K562 (cell line): Measurements from ENCODE around the gene ZNF521. TPM values are rescaled to one million over a fixed set of nuclear protein-coding genes. Genes with fewer than 3 reads are reported as not detected.

Experiments
- ATAC-seq: fragments of 200-7000 bp; cut with Tn5 transposase; 3 replicates; pipeline ENCODE4 v1.9.1; 2020; ENCODE audit warnings: moderate library complexity
- BruUV-seq: library from RNA; stranded (reverse); fragments of 400-500 nt; replicated peaks from 2 replicates; lab custom pipeline; 2021; lab: Mats Ljungman, UMichigan
- CTCF ChIA-PET: fragments of 300-600 bp; formaldehyde crosslinking; extraction: SDS; loops from one replicate; lab custom pipeline; 2021; ENCODE audit warnings: low intra/inter-chr PET ratio; lab: Yijun Ruan, JAX
- POLR2A ChIA-PET: fragments of 300-600, 350-650 bp; sonication (Branson Sonifier 250); formaldehyde crosslinking; extraction: SDS; loops from one replicate; lab custom pipeline; 2021; ENCODE audit warnings: antibody characterized with exemption, inconsistent platforms; lab: Yijun Ruan, JAX
- DNase-seq, 4 experiments: peaks; one replicate each; pipeline versions ENCODE4 v3.0.0 to v3.0.0-alpha.2; 2011 to 2018; ENCODE audit warnings: low spot score in 3 of 4, mixed read lengths in 3 of 4; ENCODE audit errors: extremely low read depth in 1 of 4
- FAIRE-seq: peaks from 2 replicates; lab custom pipeline; 2011; peaks lifted over from hg19 to GRCh38; lab: Jason Lieb, UNC
- H2AFZ ChIP-seq: 2 replicates; pipeline ENCODE4 v1.6.0; 2011; ENCODE audit warnings: low read depth, low read length, control low read depth, inconsistent platforms
- H3K27ac ChIP-seq: fragments of 200-600 bp; 3 replicates; pipeline ENCODE4 v1.8.0; 2011; ENCODE audit warnings: low read depth, mild to moderate bottlenecking, control low read depth, inconsistent platforms, low read length, moderate library complexity, mixed read lengths; ENCODE audit errors: extremely low read depth
- H3K27me3 ChIP-seq, 2 experiments: fragments of 300-600 bp in 1 of 2; 2 replicates in 1 of 2; 3 replicates in 1 of 2; pipeline versions ENCODE4 v1.6.0 to v1.8.0; 2011; ENCODE audit warnings: inconsistent platforms in 2 of 2, low read length in 2 of 2, mild to moderate bottlenecking in 1 of 2, mixed read lengths in 1 of 2, moderate library complexity in 1 of 2; ENCODE audit not compliant: control insufficient read depth in 2 of 2, insufficient read depth in 2 of 2
- H3K36me3 ChIP-seq: fragments of 300-600 bp; 3 replicates; pipeline ENCODE4 v1.8.0; 2011; ENCODE audit warnings: mild to moderate bottlenecking, low read length, inconsistent platforms; ENCODE audit not compliant: control insufficient read depth, insufficient read depth
- H3K4me1 ChIP-seq, 2 experiments: fragments of 200-600 bp in 1 of 2; replicated peaks in 1 of 2; 2 replicates in 1 of 2; 3 replicates in 1 of 2; pipeline versions ENCODE4 v1.5.1 to v1.8.0; 2011; ENCODE audit warnings: inconsistent platforms in 2 of 2, low read length in 2 of 2, mild to moderate bottlenecking in 1 of 2, mixed read lengths in 1 of 2, moderate library complexity in 1 of 2; ENCODE audit not compliant: control insufficient read depth in 2 of 2, insufficient read depth in 2 of 2
- H3K4me2 ChIP-seq: 2 replicates; pipeline ENCODE4 v1.6.1; 2011; ENCODE audit warnings: low read length, control low read depth, inconsistent platforms, mixed read lengths; ENCODE audit not compliant: insufficient read depth
- H3K4me3 ChIP-seq: fragments of 200-600 bp; sonication (generic), shearing (Covaris generic); 2 replicates; pipeline ENCODE4 v1.5.1; 2016; ENCODE audit warnings: control low read depth, inconsistent platforms
- H3K79me2 ChIP-seq: fragments of 200-600 bp; 3 replicates; pipeline ENCODE4 v1.8.0; 2011; ENCODE audit warnings: low read length, inconsistent platforms; ENCODE audit not compliant: control insufficient read depth, insufficient read depth
- H3K9ac ChIP-seq, 2 experiments: 2 replicates each; pipeline versions ENCODE4 v1.6.0 to v1.6.1; 2011; ENCODE audit warnings: low read depth in 2 of 2, low read length in 2 of 2, control low read depth in 1 of 2, inconsistent platforms in 1 of 2, mild to moderate bottlenecking in 1 of 2, mixed read lengths in 1 of 2; ENCODE audit not compliant: insufficient read depth in 1 of 2
- H3K9me1 ChIP-seq: one replicate; pipeline ENCODE4 v1.6.0; 2011; ENCODE audit warnings: inconsistent platforms, mild to moderate bottlenecking, low read length, moderate library complexity; ENCODE audit not compliant: control insufficient read depth, insufficient read depth
- H3K9me3 ChIP-seq: replicated peaks from 2 replicates; pipeline ENCODE4 v1.5.1; 2011; ENCODE audit warnings: low read depth, low read length, inconsistent platforms; ENCODE audit not compliant: control insufficient read depth, insufficient read depth
- H4K20me1 ChIP-seq: replicated peaks from 2 replicates; pipeline ENCODE4 v1.6.1; 2011; ENCODE audit warnings: low read length, inconsistent platforms, mixed read lengths; ENCODE audit not compliant: control insufficient read depth, insufficient read depth
- CREB3L1 ChIP-seq: fragments of 450-650 bp; IDR thresholded peaks from 2 replicates; pipeline ENCODE4 v1.6.1; 2014; ENCODE audit warnings: low read depth, mild to moderate bottlenecking, moderate library complexity, borderline replicate concordance
- NFATC3 ChIP-seq: fragments of 450-650 bp; IDR thresholded peaks from 2 replicates; pipeline ENCODE4 v1.6.1; 2017; ENCODE audit warnings: mild to moderate bottlenecking
- STAT5B ChIP-seq: fragments of 250-450 bp; sonication (Bioruptor Pico); IDR thresholded peaks from 2 replicates; pipeline ENCODE4 v1.8.0; 2021; ENCODE audit warnings: mild to moderate bottlenecking, inconsistent platforms
- TCF7L2 ChIP-seq: fragments of 150-350 bp; IDR thresholded peaks from 2 replicates; pipeline ENCODE4 v1.6.1; 2016; ENCODE audit warnings: low read depth, mild to moderate bottlenecking, low read length, moderate library complexity
- ZNF3 ChIP-seq: fragments of 250-450 bp; sonication (Bioruptor Pico); IDR thresholded peaks from 2 replicates; pipeline ENCODE4 v1.5.0; 2021; ENCODE audit warnings: mild to moderate bottlenecking, moderate library complexity
- ZNF699 ChIP-seq: fragments of 250-450 bp; sonication (Bioruptor Pico); IDR thresholded peaks from 2 replicates; pipeline ENCODE4 v1.8.0; 2021; ENCODE audit warnings: mild to moderate bottlenecking, moderate library complexity; ENCODE audit not compliant: insufficient replicate concordance
- WGBS: fragments of 100-300 bp; shearing (Covaris generic); methylation state at CpG from one replicate; pipeline ENCODE4 v1.1.6; 2016; ENCODE audit warnings: low coverage, mixed read lengths; ENCODE audit not compliant: insufficient coverage; ENCODE audit errors: missing lambda C conversion rate; 5-methylcytosine and 5-hydroxymethylcytosine counted together
- in situ Hi-C: fragments of 300-500 bp; cut with MboI; formaldehyde crosslinking; loops from 4 replicates; pipeline ENCODE4 v1.15.0; 2018; ENCODE audit warnings: inconsistent platforms, mixed read lengths
- intact Hi-C: fragments of 100-400 bp; cut with micrococcal nuclease; formaldehyde crosslinking; loops from 2 replicates; pipeline ENCODE4 v1.14.2; 2022
- polyA plus RNA-seq, 8 experiments: library from polyadenylated mRNA; depleted of rRNA in 4 of 8; stranded (reverse) in 5 of 8; unstranded in 3 of 8; fragments of >200 nt; fragmentation: Nextera tagmentation in 2 of 8; fragmentation: Illumina TruSeq in 1 of 8; extraction: Ambion mirVana in 2 of 8; extraction: Trizol in 1 of 8; gene quantifications; 2 replicates each; pipeline versions ENCODE4 v1.2.1 to v1.2.3, GENCODE V29; 2011 to 2014; ENCODE audit warnings: inconsistent platforms in 1 of 8, missing spikeins in 1 of 8
- total RNA-seq, 7 experiments: library from RNA; depleted of rRNA in 6 of 7; stranded (reverse); fragments of >200 nt in 6 of 7; fragmentation: Illumina TruSeq in 2 of 7; extraction: Trizol in 2 of 7; gene quantifications; 2 replicates each; pipeline versions ENCODE4 v1.2.1 to v1.2.3, GENCODE V29; 2011 to 2021; ENCODE audit warnings: low replicate concordance in 1 of 7

Gene ZNF521
- total and polyA plus RNA-seq, 9 of the 15 experiments (the other 6 are each of a cell fraction or from before 2014, with no cell fraction given) = 1.2 to 5.8 (median 1.6) TPM

GRCh38 chr18:25313268-25313667 is 38.7 kb downstream of the ZNF521 start:
- Histone ChIP-seq H3K4me1 (no peaks in the 10 kb centered on the region), H3K4me3 (no peak overlapping the region), H3K36me3 (no peaks in the 10 kb centered on the region), H3K79me2 (no peaks in the 10 kb centered on the region), H2AFZ (no peak overlapping the region), H3K27ac (no peak overlapping the region), H3K4me2 (no peak overlapping the region), H3K9ac (no peak overlapping the region), H3K9me1 (no peaks in the 10 kb centered on the region), H3K9me3 (no peaks in the 10 kb centered on the region), H4K20me1 (no peaks in the 10 kb centered on the region), H3K27me3 (no peaks in the 10 kb centered on the region)
- ChIA-PET POLR2A (no interaction called here), CTCF (no interaction called here)
- DNase-seq (no peak), ATAC-seq (no peak), FAIRE-seq (no peak)
- WGBS = 0% methylated on average over 1 of the region's 1 CpG
- TF ChIP-seq ZNF3 (CRISPR knock-in tag) (no peak), CREB3L1 (no peak), NFATC3 (no peak), ZNF699 (CRISPR knock-in tag) (no peak), STAT5B (CRISPR knock-in tag) (no peak), TCF7L2 (no peak)
- no TSS peak for BruUV-seq
- intact Hi-C loops = no loop called here
- in situ Hi-C loops = no loop called here
